B cell (primary cell): ENCODE results near the gene MAP7. TPM values are rescaled to one million over a fixed set of nuclear protein-coding genes. Genes with fewer than 3 reads are reported as not detected.

Source experiments
- ATAC-seq: fragments of 200-7000 bp; cut with Tn5 transposase; one replicate; pipeline ENCODE4 v1.10.0; 2021; ENCODE audit warnings: low read depth, mild to moderate bottlenecking, moderate number of reproducible peaks, moderate library complexity
- CTCF ChIA-PET: fragments of 350-600 bp; sonication (Branson Sonifier 250); formaldehyde crosslinking; loops from one replicate; lab custom pipeline; 2021; ENCODE audit warnings: antibody characterized with exemption, inconsistent platforms; lab: Charles Lee
- POLR2A ChIA-PET: fragments of 350-600 bp; sonication (Branson Sonifier 250); formaldehyde crosslinking; loops from one replicate; lab custom pipeline; 2021; ENCODE audit warnings: antibody characterized with exemption; lab: Charles Lee
- DNase-seq: peaks from one replicate; pipeline ENCODE4 v3.0.0; 2013
- H2AFZ ChIP-seq: 2 replicates; pipeline ENCODE4 v1.6.1; 2012; ENCODE audit warnings: mild to moderate bottlenecking, low read depth, low read length; ENCODE audit not compliant: insufficient read depth, poor library complexity, severe bottlenecking
- H3K27ac ChIP-seq, 2 donors: 1 replicate in 1 of 2; 2 replicates in 1 of 2; pipeline ENCODE4 v1.5.1; 2012 to 2013; ENCODE audit warnings: low read length in 2 of 2, mild to moderate bottlenecking in 2 of 2, moderate library complexity in 1 of 2
- H3K27me3 ChIP-seq, 4 experiments: fragments of 200-600 bp in 1 of 4; sonication (generic) in 1 of 4; replicated peaks in 1 of 4; 1 replicate in 2 of 4; 2 replicates in 2 of 4; pipeline versions ENCODE4 v1.6.1 to v1.7.0; 2013 to 2016; ENCODE audit warnings: low read length in 3 of 4, mild to moderate bottlenecking in 2 of 4, mixed read lengths in 1 of 4, moderate library complexity in 1 of 4; ENCODE audit not compliant: insufficient read depth in 4 of 4, control insufficient read depth in 3 of 4; ENCODE audit errors: control extremely low read depth in 1 of 4
- H3K36me3 ChIP-seq, 2 experiments: replicated peaks in 1 of 2; 1 replicate in 1 of 2; 2 replicates in 1 of 2; pipeline versions ENCODE4 v1.6.1 to v1.7.1; 2013; ENCODE audit warnings: low read length in 1 of 2; ENCODE audit not compliant: insufficient read depth in 2 of 2, control insufficient read depth in 1 of 2; ENCODE audit errors: control extremely low read depth in 1 of 2, extremely low read depth in 1 of 2
- H3K4me1 ChIP-seq, 2 donors: fragments of 200-600 bp in 1 of 2; sonication (generic) in 1 of 2; 1 replicate in 1 of 2; 2 replicates in 1 of 2; pipeline versions ENCODE4 v1.5.1 to v1.6.1; 2013 to 2017; ENCODE audit warnings: low read length in 2 of 2; ENCODE audit not compliant: control insufficient read depth in 2 of 2, insufficient read depth in 2 of 2
- H3K4me2 ChIP-seq: replicated peaks from 2 replicates; pipeline ENCODE3; 2012; ENCODE audit warnings: mild to moderate bottlenecking, low read depth, low read length; ENCODE audit not compliant: poor library complexity, severe bottlenecking
- H3K4me3 ChIP-seq, 5 experiments: fragments of 200-600 bp in 1 of 5; sonication (generic) in 1 of 5; 1 replicate in 3 of 5; 2 replicates in 2 of 5; pipeline versions ENCODE4 v1.5.1 to v1.7.0; 2011 to 2016; ENCODE audit warnings: low read length in 4 of 5, mild to moderate bottlenecking in 4 of 5, low read depth in 2 of 5, control low read depth in 1 of 5, moderate library complexity in 1 of 5; ENCODE audit not compliant: insufficient read depth in 1 of 5; ENCODE audit errors: control extremely low read depth in 1 of 5, extremely low read depth in 1 of 5
- H3K79me2 ChIP-seq: fragments of 200-600 bp; sonication (generic); one replicate; pipeline ENCODE4 v1.6.0; 2016; ENCODE audit warnings: low read length; ENCODE audit not compliant: control insufficient read depth, insufficient read depth
- H3K9ac ChIP-seq: fragments of 200-600 bp; sonication (generic); 2 replicates; pipeline ENCODE4 v1.6.1; 2017; ENCODE audit warnings: mild to moderate bottlenecking, low read length, moderate library complexity
- H3K9me3 ChIP-seq, 3 donors: one replicate each; pipeline versions ENCODE4 v1.6.1 to v1.7.1; 2013; ENCODE audit warnings: low read length in 2 of 3; ENCODE audit not compliant: control insufficient read depth in 2 of 3, insufficient read depth in 1 of 3; ENCODE audit errors: control extremely low read depth in 1 of 3
- H4K20me1 ChIP-seq: 2 replicates; pipeline ENCODE4 v1.6.0; 2012; ENCODE audit warnings: mild to moderate bottlenecking, low read length; ENCODE audit not compliant: insufficient read depth, control insufficient read depth, poor library complexity, severe bottlenecking
- H3K27ac Mint-ChIP-seq: one replicate; pipeline ENCODE4 v1.8.0; 2021; ENCODE audit warnings: mixed read lengths
- H3K27me3 Mint-ChIP-seq: one replicate; pipeline ENCODE4 v1.8.0; 2021; ENCODE audit warnings: mixed read lengths
- H3K4me1 Mint-ChIP-seq: one replicate; pipeline ENCODE4 v1.8.0; 2021; ENCODE audit warnings: mixed read lengths
- H3K4me3 Mint-ChIP-seq: one replicate; pipeline ENCODE4 v1.8.0; 2021; ENCODE audit warnings: mixed read lengths
- H3K9me3 Mint-ChIP-seq: one replicate; pipeline ENCODE4 v1.8.0; 2022; ENCODE audit warnings: mixed read lengths; ENCODE audit not compliant: insufficient read depth
- CTCF ChIP-seq: fragments of 200-600 bp; IDR thresholded peaks from one replicate; pipeline ENCODE4 v1.8.0; 2022; ENCODE audit warnings: antibody characterized with exemption, mild to moderate bottlenecking
- EZH2 ChIP-seq: IDR thresholded peaks from 2 replicates; pipeline ENCODE4 v1.6.1; 2012; ENCODE audit warnings: borderline replicate concordance, low read depth, mild to moderate bottlenecking, moderate library complexity, low read length; ENCODE audit not compliant: insufficient read depth, poor library complexity, severe bottlenecking
- WGBS: methylation state at CpG from one replicate; pipeline ENCODE4 v1.1.5; 2013; ENCODE audit warnings: missing lambda C conversion rate; ENCODE audit not compliant: insufficient coverage; 5-methylcytosine and 5-hydroxymethylcytosine counted together
- intact Hi-C: fragments of 100-400 bp; cut with micrococcal nuclease; formaldehyde crosslinking; loops from one replicate; pipeline ENCODE4 v1.10.0; 2022
- polyA plus RNA-seq: library from polyadenylated mRNA; depleted of rRNA; stranded (reverse); fragments of >200 nt; gene quantifications from 2 replicates; pipeline ENCODE4 v1.2.3, GENCODE V29; 2012
- total RNA-seq, 2 donors: library from RNA; stranded (reverse); fragments of 120-200 nt in 1 of 2; gene quantifications; 1 replicate in 1 of 2; 2 replicates in 1 of 2; pipeline versions ENCODE4 v1.2.3 to v1.2.4, GENCODE V29; 2013 to 2022

Gene MAP7
- total and polyA plus RNA-seq, 2 donors (not counting 1 experiment from before 2014, with no cell fraction given) = 0.34 to 0.64 TPM

- H3K4me2 ChIP-seq = no peak overlapping the region
- H3K27ac Mint-ChIP-seq = no peak overlapping the region
- intact Hi-C loops = no loop called here
- H3K27me3 Mint-ChIP-seq = no peaks in the 10 kb centered on the region
- no peak overlapping the region for H3K4me3 Mint-ChIP-seq
- no peak for DNase-seq
- H3K27me3 ChIP-seq = no peaks in the 10 kb centered on the region
- TF ChIP-seq EZH2 (no peak), CTCF (no peak)
- no peak overlapping the region for H3K9ac ChIP-seq
- no peaks in the 10 kb centered on the region for H3K9me3 ChIP-seq
- WGBS = 99% methylated on average over 7 of the region's 9 CpGs
- no peaks in the 10 kb centered on the region for H3K4me1 Mint-ChIP-seq
- H3K4me3 ChIP-seq = no peak overlapping the region
- POLR2A ChIA-PET = no interaction called here
- H3K4me1 ChIP-seq = no peaks in the 10 kb centered on the region
- ATAC-seq = no peak
- no peak overlapping the region for H3K27ac ChIP-seq
- no peaks in the 10 kb centered on the region for H4K20me1 ChIP-seq
- H2AFZ ChIP-seq = no peak overlapping the region
- H3K9me3 Mint-ChIP-seq = no peaks in the 10 kb centered on the region
- H3K79me2 ChIP-seq = no peaks in the 10 kb centered on the region
- CTCF ChIA-PET = no interaction called here
- H3K36me3 ChIP-seq = no peaks in the 10 kb centered on the region
Observed at GRCh38 chr6:136439514-136440190, 110.6 kb downstream of the MAP7 start.

GRCh38 chr6:136438441-136438840 is 111.8 kb downstream of the MAP7 start:
- H3K27ac Mint-ChIP-seq = no peak overlapping the region
- intact Hi-C loops = no loop called here

More at GRCh38 chr6:136438441-136438840, 111.8 kb downstream of the MAP7 start:
- ChIA-PET CTCF (no interaction called here), POLR2A (no interaction called here)
- Mint-ChIP-seq H3K9me3 (no peaks in the 10 kb centered on the region), H3K4me3 (no peak overlapping the region), H3K4me1 (no peaks in the 10 kb centered on the region), H3K27me3 (no peaks in the 10 kb centered on the region)
- no peaks in the 10 kb centered on the region for H3K27me3 ChIP-seq
- H3K4me2 ChIP-seq = no peak overlapping the region
- no CpG with 5 or more reads among the region's 3 CpGs for WGBS
- no peaks in the 10 kb centered on the region for H3K79me2 ChIP-seq
- H3K27ac ChIP-seq = no peak overlapping the region
- DNase-seq (no peak), ATAC-seq (no peak)
- no peak for TF ChIP-seq EZH2
- no peak overlapping the region for H3K9ac ChIP-seq
- no peaks in the 10 kb centered on the region for H4K20me1 ChIP-seq
- H2AFZ ChIP-seq = no peak overlapping the region
- H3K9me3 ChIP-seq = no peaks in the 10 kb centered on the region
- H3K4me3 ChIP-seq = no peak overlapping the region
- H3K36me3 ChIP-seq = no peaks in the 10 kb centered on the region
- H3K4me1 ChIP-seq = no peaks in the 10 kb centered on the region
